Tibial artery (tissue), 4 donors: ENCODE results near the gene VAMP5.

ENCODE experiments used
- DNase-seq, 2 donors: peaks; one replicate each; pipeline ENCODE4 v3.0.0-alpha.2; 2019
- H3K27ac ChIP-seq, 2 donors: fragments of 200-600 bp; sonication (generic) in 1 of 2; 1 replicate in 1 of 2; 2 replicates in 1 of 2; pipeline ENCODE4 v1.5.1; 2018 to 2019; ENCODE audit warnings: mild to moderate bottlenecking in 1 of 2
- H3K27me3 ChIP-seq, 2 donors: fragments of 200-600 bp; sonication (generic) in 1 of 2; one replicate each; pipeline versions ENCODE4 v1.5.1 to v1.6.0; 2016 to 2019
- H3K36me3 ChIP-seq, 3 donors: fragments of 200-600 bp; sonication (generic) in 2 of 3; one replicate each; pipeline ENCODE4 v1.5.1; 2016 to 2019; ENCODE audit warnings: mild to moderate bottlenecking in 2 of 3
- H3K4me1 ChIP-seq, 4 donors: fragments of 200-600 bp; sonication (generic) in 2 of 4; 1 replicate in 3 of 4; 2 replicates in 1 of 4; pipeline ENCODE4 v1.5.1; 2016 to 2019
- H3K4me3 ChIP-seq, 2 donors: fragments of 200-600 bp; sonication (generic) in 1 of 2; 1 replicate in 1 of 2; 2 replicates in 1 of 2; pipeline ENCODE4 v1.5.1; 2018 to 2019; ENCODE audit warnings: mild to moderate bottlenecking in 2 of 2
- H3K9me3 ChIP-seq, 3 donors: fragments of 200-600 bp; sonication (generic) in 1 of 3; one replicate each; pipeline ENCODE4 v1.5.1; 2016 to 2019
- intact Hi-C: fragments of 100-400 bp; cut with DNase I; formaldehyde crosslinking; loops from one replicate; pipeline ENCODE4 v1.15.0; 2023; ENCODE audit warnings: low total_unique reads
- TF ChIP-seq, protein P1 (sequence below), 2 experiments: fragments of 200-600 bp in 1 of 2; fragments of 450-650 bp in 1 of 2; IDR thresholded peaks; one replicate each; pipeline ENCODE4 v1.5.1; 2017 to 2019; ENCODE audit warnings: antibody characterized with exemption in 2 of 2, mild to moderate bottlenecking in 1 of 2, moderate library complexity in 1 of 2

VAMP5 gene

DNA sequence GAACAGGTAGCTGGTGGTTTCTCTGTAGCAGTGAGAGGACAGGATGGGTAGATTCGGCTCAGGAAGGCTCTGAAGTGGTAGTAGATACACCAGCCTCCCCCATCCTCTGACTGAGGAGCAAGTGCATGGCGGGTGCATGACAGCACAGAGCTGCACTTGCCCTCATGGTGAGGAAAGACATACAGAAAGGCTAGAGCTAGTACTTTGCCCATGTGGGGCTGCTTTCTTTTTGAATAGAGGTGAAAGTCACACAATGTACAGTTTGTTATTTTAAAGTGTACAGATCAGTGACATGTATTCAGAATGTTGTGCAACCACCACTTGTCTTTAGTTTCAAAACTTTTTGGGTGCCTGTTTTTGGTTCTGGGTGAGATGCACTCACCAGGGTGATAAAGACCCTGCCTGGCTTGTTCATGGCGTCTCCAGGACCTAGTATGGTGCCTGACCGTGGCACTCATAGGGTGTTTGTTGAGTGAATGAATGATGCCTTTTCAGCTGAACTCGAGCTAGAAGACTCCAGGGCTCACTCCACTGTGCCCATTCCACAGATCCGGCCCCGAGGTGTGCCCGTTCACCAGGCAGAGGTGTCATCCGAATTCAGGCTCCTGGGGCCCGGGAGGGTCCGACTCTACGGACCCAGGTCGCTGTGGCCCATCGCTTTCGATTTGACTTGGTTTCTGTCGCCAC, 421 bp upstream of the VAMP5 start:
- Histone ChIP-seq H3K9me3 (no peaks in the 10 kb centered on the region), H3K27me3 (no peaks in the 10 kb centered on the region), H3K27ac (peak overlapping the region; percentile 82 to 84), H3K4me3 (peak overlapping the region; percentile 64 to 83), H3K36me3 (peaks cover 0 to 7% (median 0%) of the 10 kb centered on the region in 3 donors), H3K4me1 (peaks cover 0 to 57% (median 23%) of the 10 kb centered on the region in 4 donors)
- intact Hi-C loops, result no loop called here
- TF ChIP-seq, protein P1, sequence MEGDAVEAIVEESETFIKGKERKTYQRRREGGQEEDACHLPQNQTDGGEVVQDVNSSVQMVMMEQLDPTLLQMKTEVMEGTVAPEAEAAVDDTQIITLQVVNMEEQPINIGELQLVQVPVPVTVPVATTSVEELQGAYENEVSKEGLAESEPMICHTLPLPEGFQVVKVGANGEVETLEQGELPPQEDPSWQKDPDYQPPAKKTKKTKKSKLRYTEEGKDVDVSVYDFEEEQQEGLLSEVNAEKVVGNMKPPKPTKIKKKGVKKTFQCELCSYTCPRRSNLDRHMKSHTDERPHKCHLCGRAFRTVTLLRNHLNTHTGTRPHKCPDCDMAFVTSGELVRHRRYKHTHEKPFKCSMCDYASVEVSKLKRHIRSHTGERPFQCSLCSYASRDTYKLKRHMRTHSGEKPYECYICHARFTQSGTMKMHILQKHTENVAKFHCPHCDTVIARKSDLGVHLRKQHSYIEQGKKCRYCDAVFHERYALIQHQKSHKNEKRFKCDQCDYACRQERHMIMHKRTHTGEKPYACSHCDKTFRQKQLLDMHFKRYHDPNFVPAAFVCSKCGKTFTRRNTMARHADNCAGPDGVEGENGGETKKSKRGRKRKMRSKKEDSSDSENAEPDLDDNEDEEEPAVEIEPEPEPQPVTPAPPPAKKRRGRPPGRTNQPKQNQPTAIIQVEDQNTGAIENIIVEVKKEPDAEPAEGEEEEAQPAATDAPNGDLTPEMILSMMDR (IDR thresholded peaks at IDR 0.05), result no peak
- no peak for DNase-seq

DNA sequence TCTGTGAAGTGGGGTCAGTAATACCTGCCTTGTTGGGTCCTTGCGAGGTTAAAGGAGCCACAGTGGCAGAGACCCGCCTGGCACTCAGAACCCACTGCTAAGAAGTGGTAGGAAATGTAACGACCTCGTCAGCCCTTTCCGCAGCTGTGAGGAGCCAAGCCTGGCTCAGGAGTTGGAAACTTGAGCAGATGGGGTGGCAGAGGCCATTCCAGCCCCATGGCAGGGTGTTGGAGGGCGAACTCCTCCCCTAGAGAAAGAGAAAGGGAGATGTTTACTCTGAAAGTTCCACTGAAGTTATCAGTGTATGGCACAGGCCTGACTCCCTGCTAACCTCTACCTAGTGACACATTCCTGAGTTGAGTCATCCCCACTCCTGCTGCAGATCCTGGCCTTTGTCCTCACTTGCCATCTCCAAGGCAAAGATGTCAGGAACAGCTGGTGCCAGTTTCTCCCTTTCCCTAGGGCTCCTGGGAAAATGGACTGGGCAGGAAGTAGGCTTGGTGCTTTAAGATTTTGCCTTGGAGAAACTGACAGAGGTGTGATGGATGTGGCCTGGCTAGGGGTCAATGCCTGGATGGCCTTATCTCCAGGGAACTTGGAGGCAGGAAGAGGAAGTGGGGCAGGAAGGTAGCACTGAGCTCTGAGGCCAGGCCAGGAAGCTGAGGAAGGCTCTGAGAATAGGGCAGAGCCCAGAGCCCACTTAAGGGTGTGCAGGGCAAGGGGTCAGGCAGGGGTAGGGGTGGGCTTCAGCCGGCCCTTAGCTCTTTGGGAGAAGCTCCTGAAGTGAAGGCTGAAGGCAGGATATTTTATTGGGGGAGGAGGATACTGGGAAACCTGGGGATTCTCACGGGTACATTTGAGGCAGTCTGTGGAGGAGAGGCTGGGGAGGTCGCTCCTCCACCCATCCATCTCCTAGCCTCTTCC, 888 bp downstream of the VAMP5 start:
- H3K36me3 ChIP-seq, result peaks cover 0 to 7% (median 0%) of the 10 kb centered on the region in 3 donors
- TF ChIP-seq, protein P1 (IDR thresholded peaks at IDR 0.05), result no peak
- intact Hi-C loops, result no loop called here
- no peaks in the 10 kb centered on the region for H3K27me3 ChIP-seq
- peaks cover 0 to 57% (median 28%) of the 10 kb centered on the region in 4 donors for H3K4me1 ChIP-seq
- no peaks in the 10 kb centered on the region for H3K9me3 ChIP-seq
- peak overlapping the region; percentile 64 to 83 for H3K4me3 ChIP-seq
- DNase-seq, result no peak
- peak overlapping the region; percentile 82 to 84 for H3K27ac ChIP-seq

DNA sequence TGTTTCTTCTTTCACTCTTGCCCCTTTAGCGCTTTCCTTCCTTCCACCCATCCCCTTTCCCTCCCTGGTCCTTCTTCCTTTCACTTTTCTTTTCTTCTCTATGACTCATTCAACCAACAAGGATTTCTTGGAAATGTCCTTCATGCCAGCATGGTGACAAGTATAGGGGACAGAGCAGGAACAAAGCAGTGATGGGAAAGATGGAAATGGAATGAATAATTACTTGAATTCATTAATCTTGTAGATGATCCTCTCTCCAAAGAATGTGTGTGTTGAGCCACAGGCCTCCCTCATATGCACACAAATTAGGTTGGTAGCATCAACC, 1.5 kb downstream of the VAMP5 start:
- H3K4me1 ChIP-seq, result peaks cover 0 to 61% (median 31%) of the 10 kb centered on the region in 4 donors
- TF ChIP-seq, protein P1 (IDR thresholded peaks at IDR 0.05), result no peak

DNA sequence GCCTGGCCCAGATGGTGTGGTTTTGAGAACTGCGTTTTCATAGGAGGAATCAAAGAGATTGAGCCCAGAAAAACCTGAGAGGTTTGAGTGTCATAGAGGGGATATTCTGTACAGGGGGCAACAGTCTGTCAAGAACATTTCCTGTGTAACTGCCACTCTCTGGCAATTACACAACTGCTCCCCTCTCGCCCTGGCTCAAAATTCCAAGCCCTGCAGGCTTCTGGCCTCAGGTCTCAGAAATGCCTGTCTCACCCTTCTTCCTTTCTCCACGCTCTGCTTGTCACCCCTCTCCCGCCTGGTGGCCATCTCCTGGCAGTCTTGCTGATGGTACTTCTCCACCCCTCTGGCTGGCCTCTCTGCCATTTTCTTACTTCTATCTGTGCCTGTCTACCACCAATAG, 4.0 kb downstream of the VAMP5 start:
- no peaks in the 10 kb centered on the region for H3K9me3 ChIP-seq
- no peaks in the 10 kb centered on the region for H3K36me3 ChIP-seq
- H3K27me3 ChIP-seq, result no peaks in the 10 kb centered on the region
- no peak overlapping the region for H3K4me3 ChIP-seq
- H3K27ac ChIP-seq, result peak overlapping the region; percentile 52 to 64
- intact Hi-C loops, result no loop called here
- H3K4me1 ChIP-seq, result peaks cover 0 to 73% (median 38%) of the 10 kb centered on the region in 4 donors
- TF ChIP-seq, protein P1 (IDR thresholded peaks at IDR 0.05), result no peak
- DNase-seq, result no peak

More for the DNA sequence above, 1.5 kb downstream of the VAMP5 start:
- intact Hi-C loops, result no loop called here
- no peaks in the 10 kb centered on the region for H3K9me3 ChIP-seq
- no peak for DNase-seq
- H3K27ac ChIP-seq, result peak overlapping the region; percentile 82 to 84
- H3K36me3 ChIP-seq, result peaks cover 0 to 7% (median 0%) of the 10 kb centered on the region in 3 donors
- no peaks in the 10 kb centered on the region for H3K27me3 ChIP-seq
- peak overlapping the region in 1 of 2 donors; percentile 83 for H3K4me3 ChIP-seq

DNA sequence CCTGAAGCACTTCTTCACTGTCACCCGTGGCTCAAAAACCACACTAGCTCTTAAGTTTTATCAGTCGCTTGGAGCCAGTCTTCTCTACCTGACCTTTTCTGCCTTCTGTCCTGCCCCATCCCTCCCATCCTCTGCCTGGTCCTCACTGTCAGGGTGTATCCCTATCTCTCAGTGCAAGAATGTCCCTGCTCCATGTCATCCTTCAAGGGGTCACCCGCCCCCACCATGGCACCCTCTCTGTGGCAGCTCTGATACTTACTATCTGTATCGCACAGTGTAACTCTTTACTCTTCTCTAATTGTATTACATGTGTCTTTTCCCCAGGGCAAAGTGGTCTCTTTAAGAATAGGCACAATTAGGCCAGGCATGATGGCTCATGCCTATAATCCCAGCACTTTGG, 4.4 kb downstream of the VAMP5 start:
- Histone ChIP-seq H3K4me1 (peaks cover 0 to 73% (median 38%) of the 10 kb centered on the region in 4 donors), H3K9me3 (no peaks in the 10 kb centered on the region), H3K27me3 (no peaks in the 10 kb centered on the region), H3K4me3 (no peak overlapping the region), H3K36me3 (no peaks in the 10 kb centered on the region), H3K27ac (peak overlapping the region; percentile 52 to 64)
- intact Hi-C loops, result no loop called here
- TF ChIP-seq, protein P1 (IDR thresholded peaks at IDR 0.05), result no peak
- DNase-seq, result no peak
